ENCODE results near the gene ARGLU1.

The ARGLU1 gene

GRCh38 chr13:106567474-106568298, at the start of gene ARGLU1:
ARGLU1 (minus strand) TSS chr13:106568137; CDS start chr13:106567919, 218 bp downstream.
- peak; percentile 93 for DNase-seq (ENCODE audit: low read depth)
- peak within 1 kb of the TSS; percentile 79 for H3K4me3 ChIP-seq (ENCODE audit: low read length)
- no peak for TF ChIP-seq CTCF (IDR thresholded peaks at IDR 0.05; ENCODE audit: insufficient read depth, low read depth, low read length, missing control alignments)

- DNase-seq (ENCODE audit: low read depth), result peak; percentile 88
- H3K4me3 ChIP-seq (ENCODE audit: low read length), result no peak overlapping the region
- TF ChIP-seq CTCF (IDR thresholded peaks at IDR 0.05; ENCODE audit: insufficient read depth, low read depth, low read length, missing control alignments), result no peak
These were observed 49.6 kb upstream of the ARGLU1 start for GRCh38 chr13:106617561-106617960.

- no peak overlapping the region for H3K4me3 ChIP-seq (ENCODE audit: low read length)
- TF ChIP-seq CTCF (IDR thresholded peaks at IDR 0.05; ENCODE audit: insufficient read depth, low read depth, low read length, missing control alignments), result no peak
- DNase-seq (ENCODE audit: low read depth), result no peak
These were observed 48.8 kb upstream of the ARGLU1 start for GRCh38 chr13:106616729-106617128.

GRCh38 chr13:106614874-106615273, 46.9 kb upstream of the ARGLU1 start:
- no peak overlapping the region for H3K4me3 ChIP-seq (ENCODE audit: low read length)
- DNase-seq (ENCODE audit: low read depth), result no peak
- no peak for TF ChIP-seq CTCF (IDR thresholded peaks at IDR 0.05; ENCODE audit: insufficient read depth, low read depth, low read length, missing control alignments)

- peak; percentile 42 for DNase-seq (ENCODE audit: low read depth)
- TF ChIP-seq CTCF (IDR thresholded peaks at IDR 0.05; ENCODE audit: insufficient read depth, low read depth, low read length, missing control alignments), result no peak
- no peak overlapping the region for H3K4me3 ChIP-seq (ENCODE audit: low read length)
These were observed 44.8 kb upstream of the ARGLU1 start for GRCh38 chr13:106612688-106613087.

GRCh38 chr13:106610486-106610885, 42.5 kb upstream of the ARGLU1 start:
- no peak for TF ChIP-seq CTCF (IDR thresholded peaks at IDR 0.05; ENCODE audit: insufficient read depth, low read depth, low read length, missing control alignments)
- H3K4me3 ChIP-seq (ENCODE audit: low read length), result no peak overlapping the region
- DNase-seq (ENCODE audit: low read depth), result peak; percentile 90

GRCh38 chr13:106609116-106609515, 41.2 kb upstream of the ARGLU1 start:
- peak; percentile 61 for DNase-seq (ENCODE audit: low read depth)
- H3K4me3 ChIP-seq (ENCODE audit: low read length), result no peak overlapping the region
- TF ChIP-seq CTCF (IDR thresholded peaks at IDR 0.05; ENCODE audit: insufficient read depth, low read depth, low read length, missing control alignments), result no peak
